ENCODE data around the gene GABPB2. TPM values are rescaled to one million over a fixed set of nuclear protein-coding genes. Genes with fewer than 3 reads are reported as not detected.

GABPB2 gene
- total and polyA plus RNA-seq, 2 donors from 2014 or later, result 4.7 to 20.5 TPM

- no peak overlapping the region for H3K9ac ChIP-seq (ENCODE audit: low read length in 3 of 3)
- H3K9me3 ChIP-seq (ENCODE audit: control insufficient read depth in 2 of 3, insufficient read depth in 1 of 3, low read length in 3 of 3), result no peaks in the 10 kb centered on the region
- H3K4me1 ChIP-seq (ENCODE audit: control insufficient read depth in 2 of 3, insufficient read depth in 2 of 3, low read depth in 1 of 3, low read length in 3 of 3), result no peaks in the 10 kb centered on the region
- TF ChIP-seq, protein P1, sequence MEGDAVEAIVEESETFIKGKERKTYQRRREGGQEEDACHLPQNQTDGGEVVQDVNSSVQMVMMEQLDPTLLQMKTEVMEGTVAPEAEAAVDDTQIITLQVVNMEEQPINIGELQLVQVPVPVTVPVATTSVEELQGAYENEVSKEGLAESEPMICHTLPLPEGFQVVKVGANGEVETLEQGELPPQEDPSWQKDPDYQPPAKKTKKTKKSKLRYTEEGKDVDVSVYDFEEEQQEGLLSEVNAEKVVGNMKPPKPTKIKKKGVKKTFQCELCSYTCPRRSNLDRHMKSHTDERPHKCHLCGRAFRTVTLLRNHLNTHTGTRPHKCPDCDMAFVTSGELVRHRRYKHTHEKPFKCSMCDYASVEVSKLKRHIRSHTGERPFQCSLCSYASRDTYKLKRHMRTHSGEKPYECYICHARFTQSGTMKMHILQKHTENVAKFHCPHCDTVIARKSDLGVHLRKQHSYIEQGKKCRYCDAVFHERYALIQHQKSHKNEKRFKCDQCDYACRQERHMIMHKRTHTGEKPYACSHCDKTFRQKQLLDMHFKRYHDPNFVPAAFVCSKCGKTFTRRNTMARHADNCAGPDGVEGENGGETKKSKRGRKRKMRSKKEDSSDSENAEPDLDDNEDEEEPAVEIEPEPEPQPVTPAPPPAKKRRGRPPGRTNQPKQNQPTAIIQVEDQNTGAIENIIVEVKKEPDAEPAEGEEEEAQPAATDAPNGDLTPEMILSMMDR (IDR thresholded peaks at IDR 0.05; ENCODE audit: borderline replicate concordance, extremely low read depth, insufficient read depth), result no peak
- no peak for FAIRE-seq
- no peak for DNase-seq
- no peak overlapping the region for H3K4me3 ChIP-seq (ENCODE audit: low read length in 3 of 3)
- H3K27me3 ChIP-seq (ENCODE audit: control insufficient read depth, insufficient read depth, low read length), result no peaks in the 10 kb centered on the region
- no peak overlapping the region for H3K27ac ChIP-seq (ENCODE audit: low read depth in 2 of 2, low read length in 2 of 2)
- intact Hi-C loops (cut with DNase I), result no loop called here
- H3K36me3 ChIP-seq (ENCODE audit: control insufficient read depth in 2 of 3, insufficient read depth in 3 of 3, low read length in 3 of 3), result peaks cover 3 to 7% (median 3%) of the 10 kb centered on the region in 3 donors
These were observed 43.3 kb downstream of the GABPB2 start for GRCh38 chr1:151113877-151114276.

- intact Hi-C loops (cut with DNase I), result no loop called here
- H3K9ac ChIP-seq (ENCODE audit: low read length in 3 of 3), result no peak overlapping the region
- FAIRE-seq, result no peak
These were observed 54.3 kb downstream of the GABPB2 start for GRCh38 chr1:151124763-151125403.

DNA sequence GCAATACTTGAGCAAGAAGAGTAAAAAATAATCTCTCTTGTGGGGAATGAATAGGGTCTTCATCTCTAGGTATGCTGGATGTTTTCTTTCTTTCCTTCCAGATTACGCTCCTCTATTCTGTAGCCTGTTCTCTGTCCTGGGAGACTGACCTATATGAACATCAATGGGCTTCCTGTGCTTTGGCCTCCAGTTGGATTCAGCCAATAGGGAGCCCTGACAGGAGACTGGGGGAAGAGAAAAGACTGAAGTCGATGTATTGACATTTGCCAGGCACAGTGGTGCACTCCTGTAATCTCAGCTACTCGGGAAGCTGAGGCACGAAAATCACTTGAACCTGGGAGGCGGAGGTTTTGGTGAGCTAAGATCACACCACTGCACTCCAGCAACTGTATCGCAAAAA, 58.2 kb downstream of the GABPB2 start:
- no peak overlapping the region for H3K9ac ChIP-seq (ENCODE audit: low read length in 3 of 3)
- H3K4me1 ChIP-seq (ENCODE audit: control insufficient read depth in 2 of 3, insufficient read depth in 2 of 3, low read depth in 1 of 3, low read length in 3 of 3), result peaks cover 0 to 4% (median 0%) of the 10 kb centered on the region in 3 donors
- H3K4me3 ChIP-seq (ENCODE audit: low read length in 3 of 3), result no peak overlapping the region
- H3K36me3 ChIP-seq (ENCODE audit: control insufficient read depth in 2 of 3, insufficient read depth in 3 of 3, low read length in 3 of 3), result peaks cover 0 to 2% (median 0%) of the 10 kb centered on the region in 3 donors
- no peak for DNase-seq
- no peak overlapping the region for H3K27ac ChIP-seq (ENCODE audit: low read depth in 2 of 2, low read length in 2 of 2)
- H3K9me3 ChIP-seq (ENCODE audit: control insufficient read depth in 2 of 3, insufficient read depth in 1 of 3, low read length in 3 of 3), result no peaks in the 10 kb centered on the region
- TF ChIP-seq, protein P1 (IDR thresholded peaks at IDR 0.05; ENCODE audit: borderline replicate concordance, extremely low read depth, insufficient read depth), result no peak
- H3K27me3 ChIP-seq (ENCODE audit: control insufficient read depth, insufficient read depth, low read length), result no peaks in the 10 kb centered on the region
- no peak for FAIRE-seq
- intact Hi-C loops (cut with DNase I), result no loop called here

More at GRCh38 chr1:151124763-151125403, 54.3 kb downstream of the GABPB2 start:
- Histone ChIP-seq H3K4me1 (ENCODE audit: control insufficient read depth in 2 of 3, insufficient read depth in 2 of 3, low read depth in 1 of 3, low read length in 3 of 3) (no peaks in the 10 kb centered on the region), H3K27ac (ENCODE audit: low read depth in 2 of 2, low read length in 2 of 2) (no peak overlapping the region), H3K27me3 (ENCODE audit: control insufficient read depth, insufficient read depth, low read length) (no peaks in the 10 kb centered on the region), H3K9me3 (ENCODE audit: control insufficient read depth in 2 of 3, insufficient read depth in 1 of 3, low read length in 3 of 3) (no peaks in the 10 kb centered on the region), H3K36me3 (ENCODE audit: control insufficient read depth in 2 of 3, insufficient read depth in 3 of 3, low read length in 3 of 3) (peaks cover 0 to 2% (median 0%) of the 10 kb centered on the region in 3 donors), H3K4me3 (ENCODE audit: low read length in 3 of 3) (no peak overlapping the region)
- peak in 1 of 5 donors; percentile 15 for DNase-seq
- TF ChIP-seq, protein P1 (IDR thresholded peaks at IDR 0.05; ENCODE audit: borderline replicate concordance, extremely low read depth, insufficient read depth), result no peak

Measured in kidney (tissue), 14 donors.